Subcutaneous abdominal adipose tissue (tissue), 5 donors: Measurements from ENCODE around the gene PLCB4.

Source experiments
- H3K27ac ChIP-seq: one replicate; pipeline ENCODE4 v1.7.0; 2013; ENCODE audit warnings: low read depth, mild to moderate bottlenecking, inconsistent platforms, low read length, moderate library complexity
- H3K27me3 ChIP-seq, 5 donors: one replicate each; pipeline ENCODE4 v1.7.0; 2013; ENCODE audit warnings: low read length in 5 of 5, inconsistent platforms in 1 of 5; ENCODE audit not compliant: control insufficient read depth in 5 of 5, insufficient read depth in 4 of 5
- H3K36me3 ChIP-seq, 5 donors: one replicate each; pipeline ENCODE4 v1.7.0; 2013; ENCODE audit warnings: low read length in 5 of 5; ENCODE audit not compliant: control insufficient read depth in 5 of 5, insufficient read depth in 5 of 5
- H3K4me1 ChIP-seq, 5 donors: one replicate each; pipeline ENCODE4 v1.7.0; 2013; ENCODE audit warnings: low read length in 5 of 5, mild to moderate bottlenecking in 3 of 5, moderate library complexity in 1 of 5; ENCODE audit not compliant: control insufficient read depth in 5 of 5, insufficient read depth in 5 of 5
- H3K4me3 ChIP-seq, 5 donors: one replicate each; pipeline ENCODE4 v1.7.0; 2013; ENCODE audit warnings: low read length in 5 of 5, low read depth in 1 of 5
- H3K9ac ChIP-seq, 5 donors: one replicate each; pipeline ENCODE4 v1.7.0; 2013; ENCODE audit warnings: low read length in 5 of 5, mild to moderate bottlenecking in 4 of 5, moderate library complexity in 3 of 5
- H3K9me3 ChIP-seq, 5 donors: one replicate each; pipeline ENCODE4 v1.7.0; 2013; ENCODE audit warnings: low read length in 5 of 5; ENCODE audit not compliant: control insufficient read depth in 5 of 5
- donor health status: healthy.
- donor health status: healthy.
- donor health status: healthy.
- donor health status: healthy.
- donor health status: healthy.

PLCB4 gene

GRCh38 chr20:9285617-9286016 is 216.7 kb downstream of the PLCB4 start:
- H3K4me3 ChIP-seq = no peak overlapping the region
- H3K27ac ChIP-seq = no peak overlapping the region
- no peaks in the 10 kb centered on the region for H3K9me3 ChIP-seq
- no peaks in the 10 kb centered on the region for H3K27me3 ChIP-seq
- no peak overlapping the region for H3K9ac ChIP-seq
- H3K36me3 ChIP-seq = no peaks in the 10 kb centered on the region
- peaks cover 0 to 6% (median under 1%) of the 10 kb centered on the region in 5 donors for H3K4me1 ChIP-seq

DNA sequence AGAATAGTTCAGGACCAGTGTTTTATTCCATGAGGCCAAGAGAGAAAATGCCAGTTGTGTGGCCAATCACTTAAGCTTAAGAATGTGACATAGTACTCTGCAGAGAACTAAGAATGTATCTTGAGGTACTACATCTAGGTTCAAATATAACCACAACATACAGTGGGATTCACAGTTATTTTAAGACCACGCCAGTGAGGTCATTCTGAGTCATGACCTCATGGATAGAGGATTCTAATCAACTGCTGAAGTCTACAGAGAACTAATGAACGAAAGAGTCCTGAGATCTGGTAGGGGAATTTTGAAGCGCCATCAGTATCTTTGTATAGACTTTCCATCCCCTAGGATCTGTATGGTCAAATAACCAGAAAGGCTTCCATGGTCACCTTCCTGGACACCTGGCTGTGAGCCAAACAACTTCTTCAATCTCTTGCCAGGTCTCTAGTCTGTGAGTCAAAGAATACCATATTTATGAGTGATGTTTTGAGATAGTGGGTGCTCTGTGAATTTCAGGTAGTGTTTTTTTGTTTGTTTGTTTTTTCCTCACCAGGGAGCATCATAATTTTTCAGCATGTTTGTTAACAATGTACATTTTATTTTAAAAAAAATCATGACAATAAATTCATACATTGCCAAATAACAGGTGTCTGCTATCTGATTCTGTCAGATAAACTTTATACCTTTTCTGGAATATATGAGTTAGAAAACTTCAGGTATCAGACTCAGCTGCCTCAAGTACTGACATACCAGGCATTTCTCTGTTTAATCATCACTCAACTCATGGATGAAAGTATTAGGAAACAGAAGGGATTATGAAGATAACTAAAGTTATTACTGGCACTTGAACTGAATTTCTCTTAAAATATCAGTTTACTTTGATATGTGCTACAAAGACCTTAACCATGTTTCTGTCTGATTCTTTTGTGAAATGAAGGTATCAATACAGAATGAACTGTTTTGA is 217.9 kb downstream of the PLCB4 start:
- no peaks in the 10 kb centered on the region for H3K27me3 ChIP-seq
- no peak overlapping the region for H3K27ac ChIP-seq
- H3K4me1 ChIP-seq = peaks cover 0 to 6% (median 0%) of the 10 kb centered on the region in 5 donors
- H3K36me3 ChIP-seq = no peaks in the 10 kb centered on the region
- no peaks in the 10 kb centered on the region for H3K9me3 ChIP-seq
- H3K9ac ChIP-seq = no peak overlapping the region
- no peak overlapping the region for H3K4me3 ChIP-seq

- Histone ChIP-seq H3K9me3 (no peaks in the 10 kb centered on the region), H3K36me3 (no peaks in the 10 kb centered on the region), H3K27me3 (no peaks in the 10 kb centered on the region), H3K9ac (no peak overlapping the region), H3K4me1 (peaks cover 0 to 6% (median 0%) of the 10 kb centered on the region in 5 donors), H3K4me3 (no peak overlapping the region), H3K27ac (no peak overlapping the region)
These were observed 218.9 kb downstream of the PLCB4 start for GRCh38 chr20:9287826-9288225.

GRCh38 chr20:9290331-9290730 is 221.4 kb downstream of the PLCB4 start:
- Histone ChIP-seq H3K9ac (no peak overlapping the region), H3K27ac (no peak overlapping the region), H3K27me3 (no peaks in the 10 kb centered on the region), H3K9me3 (no peaks in the 10 kb centered on the region), H3K36me3 (no peaks in the 10 kb centered on the region), H3K4me1 (peaks cover 0 to 6% (median 0%) of the 10 kb centered on the region in 5 donors), H3K4me3 (no peak overlapping the region)

- no peak overlapping the region for H3K27ac ChIP-seq
- peaks cover 0 to 6% (median 0%) of the 10 kb centered on the region in 5 donors for H3K4me1 ChIP-seq
- H3K27me3 ChIP-seq = no peaks in the 10 kb centered on the region
- no peak overlapping the region for H3K4me3 ChIP-seq
- no peaks in the 10 kb centered on the region for H3K9me3 ChIP-seq
- H3K36me3 ChIP-seq = no peaks in the 10 kb centered on the region
- H3K9ac ChIP-seq = no peak overlapping the region
These were observed 224.3 kb downstream of the PLCB4 start for GRCh38 chr20:9293145-9293544.

GRCh38 chr20:9294041-9294440 is 225.2 kb downstream of the PLCB4 start:
- no peaks in the 10 kb centered on the region for H3K9me3 ChIP-seq
- no peaks in the 10 kb centered on the region for H3K27me3 ChIP-seq
- no peaks in the 10 kb centered on the region for H3K36me3 ChIP-seq
- H3K27ac ChIP-seq = no peak overlapping the region
- H3K4me1 ChIP-seq = peaks cover 0 to 6% (median 0%) of the 10 kb centered on the region in 5 donors
- H3K9ac ChIP-seq = no peak overlapping the region
- H3K4me3 ChIP-seq = no peak overlapping the region

DNA sequence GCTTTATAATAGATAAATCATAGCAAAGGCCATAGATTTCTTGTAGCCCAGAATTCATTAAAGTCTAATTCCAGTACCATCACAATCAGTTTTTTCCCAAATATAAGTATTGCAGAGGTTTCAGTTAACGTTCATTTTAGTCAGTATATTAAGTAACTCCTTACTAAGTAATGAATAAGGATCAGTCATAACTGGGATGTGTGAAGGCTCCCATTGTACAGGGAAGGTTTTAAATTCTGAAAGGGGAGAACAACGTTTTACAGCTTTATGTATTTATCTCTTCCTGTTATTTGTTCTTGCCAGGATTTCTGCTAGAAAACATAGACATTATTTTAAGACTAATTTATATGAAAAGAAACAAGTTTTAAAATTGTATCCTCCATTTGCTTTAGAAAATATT is 230.0 kb downstream of the PLCB4 start:
- peaks cover 0 to 11% (median 0%) of the 10 kb centered on the region in 5 donors for H3K4me1 ChIP-seq
- no peak overlapping the region for H3K9ac ChIP-seq
- no peak overlapping the region for H3K27ac ChIP-seq
- H3K27me3 ChIP-seq = no peaks in the 10 kb centered on the region
- H3K4me3 ChIP-seq = no peak overlapping the region
- no peaks in the 10 kb centered on the region for H3K9me3 ChIP-seq
- H3K36me3 ChIP-seq = no peaks in the 10 kb centered on the region

- no peak overlapping the region for H3K27ac ChIP-seq
- no peak overlapping the region for H3K9ac ChIP-seq
- no peak overlapping the region for H3K4me3 ChIP-seq
- H3K9me3 ChIP-seq = no peaks in the 10 kb centered on the region
- no peaks in the 10 kb centered on the region for H3K27me3 ChIP-seq
- H3K36me3 ChIP-seq = no peaks in the 10 kb centered on the region
- H3K4me1 ChIP-seq = peaks cover 0 to 11% (median 0%) of the 10 kb centered on the region in 5 donors
These were observed 231.2 kb downstream of the PLCB4 start for GRCh38 chr20:9300080-9300479.

DNA sequence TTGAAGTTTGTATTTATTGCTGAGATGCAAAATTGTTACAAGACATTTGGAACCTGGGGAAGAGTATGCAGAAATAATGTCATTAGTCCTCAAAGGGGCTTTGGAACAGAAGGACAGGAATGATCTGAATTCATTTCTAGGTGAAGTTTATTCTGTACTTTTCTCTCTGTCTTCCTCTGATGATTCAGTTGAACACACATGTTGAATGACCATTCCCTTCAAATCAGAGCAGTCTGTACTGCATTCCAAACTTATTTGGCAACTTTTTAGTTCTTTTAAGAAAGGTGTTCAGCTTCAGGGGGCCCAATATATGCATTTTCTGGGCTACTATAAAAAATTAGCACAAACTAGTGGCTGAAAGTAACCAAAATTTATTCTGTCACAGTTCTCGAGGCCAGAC is 231.6 kb downstream of the PLCB4 start:
- Histone ChIP-seq H3K9me3 (no peaks in the 10 kb centered on the region), H3K4me1 (peaks cover 0 to 11% (median 0%) of the 10 kb centered on the region in 5 donors), H3K27me3 (no peaks in the 10 kb centered on the region), H3K36me3 (no peaks in the 10 kb centered on the region), H3K4me3 (no peak overlapping the region), H3K9ac (no peak overlapping the region), H3K27ac (no peak overlapping the region)
